ENCODE results near the gene ADRA2C. TPM values are rescaled to one million over a fixed set of nuclear protein-coding genes. Genes with fewer than 3 reads are reported as not detected.

ADRA2C gene
- total RNA-seq, 1 experiment from 2014 or later = 28.1 TPM

GRCh38 chr4:3816256-3816825 is 50.2 kb downstream of the ADRA2C start:
- no peaks in the 10 kb centered on the region for H3K9me3 ChIP-seq (ENCODE audit: control insufficient read depth in 1 of 2, insufficient read depth in 1 of 2, low read depth in 1 of 2, low read length in 2 of 2)
- CTCF ChIA-PET = no interaction called here
- no peaks in the 10 kb centered on the region for H3K36me3 ChIP-seq (ENCODE audit: control insufficient read depth in 1 of 2, insufficient read depth in 2 of 2, low read length in 2 of 2)
- H3K4me1 ChIP-seq (ENCODE audit: control insufficient read depth in 1 of 2, insufficient read depth in 2 of 2, low read length in 2 of 2) = no peaks in the 10 kb centered on the region
- no peaks in the 10 kb centered on the region for H3K9me2 ChIP-seq (ENCODE audit: insufficient read depth)
- no peaks in the 10 kb centered on the region for H3K27me3 ChIP-seq (ENCODE audit: insufficient read depth, low read length)
- H3K4me3 ChIP-seq (replicated peaks in 1 of 2; ENCODE audit: low read depth in 1 of 2, low read length in 2 of 2) = no peak overlapping the region
- no peak overlapping the region for H3K27ac ChIP-seq (ENCODE audit: low read depth, low read length)
- H4K20me1 ChIP-seq (ENCODE audit: insufficient read depth) = no peaks in the 10 kb centered on the region
- TF ChIP-seq REST (IDR thresholded peaks at IDR 0.05; ENCODE audit: low read depth) (no peak), SP1 (IDR thresholded peaks at IDR 0.05; ENCODE audit: low read depth) (no peak), ZBTB33 (IDR thresholded peaks at IDR 0.05; ENCODE audit: extremely low read depth, insufficient replicate concordance, low read length) (no peak), POLR2AphosphoS5 (IDR thresholded peaks at IDR 0.05; ENCODE audit: low read depth, low read length) (no peak), CTCF (IDR thresholded peaks at IDR 0.05 in 2 of 3, conservative IDR thresholded peaks at IDR 0.05 in 1 of 3; ENCODE audit: borderline replicate concordance in 1 of 3, insufficient read depth in 1 of 3, low read depth in 2 of 3, low read length in 2 of 3) (no peak), EZH2phosphoT487 (IDR thresholded peaks at IDR 0.05; ENCODE audit: borderline replicate concordance) (no peak), JUND (IDR thresholded peaks at IDR 0.05) (no peak), MAX (IDR thresholded peaks at IDR 0.05) (no peak)
- no peak for DNase-seq (ENCODE audit: low read depth, low spot score)
- H3K9ac ChIP-seq (ENCODE audit: low read length) = no peak overlapping the region
- RAD21 ChIA-PET (ENCODE audit: low non-redundant PET in 1 of 2, low total read pairs in 2 of 2, uncharacterized antibody in 2 of 2, unreplicated experiment in 2 of 2) = interaction anchor here in 1 of 2 experiments (0.6 kb wide), 1 partner anchor 64 kb away, joined by 4 read pairs; no protein-coding TSS in a partner anchor
- ATAC-seq = no peak
- no peak overlapping the region for H2AFZ ChIP-seq (ENCODE audit: low read depth, low read length, poor library complexity, severe bottlenecking)
- POLR2A ChIA-PET = no interaction called here
- intact Hi-C loops (cut with micrococcal nuclease) = no loop called here
- no TSS peak for BruUV-seq (replicated peaks)
- no peaks in the 10 kb centered on the region for H3K79me2 ChIP-seq (ENCODE audit: insufficient read depth, low read length)
- no peak overlapping the region for H3K4me2 ChIP-seq (ENCODE audit: low read length)

All from HCT116 (cell line).